Fibroblast of mammary gland (primary cell): ENCODE measurements around the gene AOPEP.
"Not testable (repeated sequence)": the region's sequence is repeated elsewhere in the genome, so short reads cannot be mapped to it uniquely, and the experiment has no call there.

Experiments
- DNase-seq: peaks from one replicate; pipeline ENCODE4 v3.0.0-alpha.2; 2010; ENCODE audit warnings: low read depth
- H3K4me3 ChIP-seq: 2 replicates; pipeline ENCODE4 v1.5.1; 2011; ENCODE audit warnings: low read depth, mild to moderate bottlenecking, low read length, moderate library complexity; ENCODE audit not compliant: control insufficient read depth
- TF ChIP-seq, protein P1 (sequence below): conservative IDR thresholded peaks from 2 replicates; pipeline ENCODE4 v1.5.1; 2011; ENCODE audit warnings: low read depth, low read length, inconsistent platforms; ENCODE audit not compliant: control insufficient read depth, insufficient read depth

The AOPEP gene

DNA sequence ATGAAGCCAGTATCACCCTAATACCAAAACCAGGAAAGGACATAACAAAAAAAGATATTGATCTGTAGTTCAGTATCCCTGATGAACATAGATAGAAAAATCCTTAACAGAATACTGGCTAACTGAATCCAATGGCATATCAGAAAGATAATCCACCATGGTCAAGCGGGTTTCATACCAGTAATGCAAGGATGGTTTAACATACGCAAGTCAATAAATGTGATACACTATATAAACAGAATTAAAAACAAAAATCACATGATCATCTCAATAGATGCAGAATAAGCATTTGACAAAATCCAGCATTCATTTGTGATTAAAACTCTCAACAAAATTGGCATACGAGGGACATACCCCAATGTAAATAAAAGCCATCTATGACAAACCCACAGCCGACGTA, 110.9 kb downstream of the AOPEP start:
- H3K4me3 ChIP-seq = no peak overlapping the region
- no peak for DNase-seq
- TF ChIP-seq, protein P1, sequence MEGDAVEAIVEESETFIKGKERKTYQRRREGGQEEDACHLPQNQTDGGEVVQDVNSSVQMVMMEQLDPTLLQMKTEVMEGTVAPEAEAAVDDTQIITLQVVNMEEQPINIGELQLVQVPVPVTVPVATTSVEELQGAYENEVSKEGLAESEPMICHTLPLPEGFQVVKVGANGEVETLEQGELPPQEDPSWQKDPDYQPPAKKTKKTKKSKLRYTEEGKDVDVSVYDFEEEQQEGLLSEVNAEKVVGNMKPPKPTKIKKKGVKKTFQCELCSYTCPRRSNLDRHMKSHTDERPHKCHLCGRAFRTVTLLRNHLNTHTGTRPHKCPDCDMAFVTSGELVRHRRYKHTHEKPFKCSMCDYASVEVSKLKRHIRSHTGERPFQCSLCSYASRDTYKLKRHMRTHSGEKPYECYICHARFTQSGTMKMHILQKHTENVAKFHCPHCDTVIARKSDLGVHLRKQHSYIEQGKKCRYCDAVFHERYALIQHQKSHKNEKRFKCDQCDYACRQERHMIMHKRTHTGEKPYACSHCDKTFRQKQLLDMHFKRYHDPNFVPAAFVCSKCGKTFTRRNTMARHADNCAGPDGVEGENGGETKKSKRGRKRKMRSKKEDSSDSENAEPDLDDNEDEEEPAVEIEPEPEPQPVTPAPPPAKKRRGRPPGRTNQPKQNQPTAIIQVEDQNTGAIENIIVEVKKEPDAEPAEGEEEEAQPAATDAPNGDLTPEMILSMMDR = no peak

DNA sequence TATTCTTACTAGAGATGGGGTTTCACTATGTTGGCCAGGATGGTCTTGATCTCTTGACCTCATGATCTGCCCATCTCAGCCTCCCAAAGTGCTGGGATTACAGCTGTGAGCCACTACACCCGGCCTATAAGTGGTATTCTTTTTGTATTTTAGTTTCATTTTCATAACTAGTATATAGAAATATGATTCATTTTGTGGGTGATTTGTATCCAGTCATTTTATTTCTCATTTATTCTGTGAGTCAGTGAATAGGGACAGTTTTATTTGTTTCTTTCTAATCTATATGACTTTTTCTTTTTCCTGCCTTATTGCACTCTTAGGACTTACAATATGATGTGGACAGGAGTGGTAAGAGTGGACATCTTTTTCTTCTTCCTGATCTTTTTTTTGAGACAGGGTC, 112.9 kb downstream of the AOPEP start:
- H3K4me3 ChIP-seq = no peak overlapping the region
- DNase-seq = no peak
- TF ChIP-seq, protein P1 = no peak

DNA sequence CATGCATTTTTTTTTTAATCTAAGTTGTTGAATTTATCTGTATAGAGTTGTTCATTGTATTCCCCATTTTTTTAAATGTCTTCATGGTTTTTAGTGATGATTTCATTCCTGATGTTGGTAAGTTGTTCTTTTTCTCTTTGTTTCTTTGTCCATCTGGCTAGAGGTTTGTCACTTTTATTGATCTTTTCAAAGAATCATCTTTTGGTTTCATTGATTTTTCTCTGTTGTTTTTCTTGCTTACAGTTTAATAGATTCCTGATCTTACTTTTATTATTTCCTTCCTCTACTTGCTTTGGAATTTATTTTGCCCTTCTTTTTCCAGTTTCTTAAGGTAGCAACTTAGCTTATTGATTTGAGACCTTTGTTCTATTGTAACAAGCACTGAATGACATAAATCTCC, 114.2 kb downstream of the AOPEP start:
- DNase-seq = no peak
- H3K4me3 ChIP-seq = no peak overlapping the region
- TF ChIP-seq, protein P1 = no peak

DNA sequence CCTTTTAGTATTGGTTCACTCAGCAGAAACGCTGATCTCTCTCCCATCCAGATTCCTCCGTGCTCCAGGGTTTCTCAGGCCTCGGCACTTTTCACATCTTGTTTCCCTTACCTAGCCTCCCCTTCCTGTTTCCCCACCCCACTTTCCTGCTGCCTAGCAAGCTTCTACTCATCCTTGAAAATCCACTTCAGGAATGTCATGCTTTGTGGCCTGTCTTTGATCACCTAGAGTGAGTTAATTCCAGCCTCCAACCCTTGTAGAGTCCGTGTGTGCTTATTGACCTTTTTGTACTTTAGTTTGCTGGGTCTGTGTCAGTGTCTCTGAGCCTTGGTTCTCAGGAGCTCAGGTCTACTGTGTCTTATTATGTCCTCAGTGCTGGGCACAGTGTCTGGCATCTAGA, 116.6 kb downstream of the AOPEP start:
- no peak overlapping the region for H3K4me3 ChIP-seq
- no peak for DNase-seq
- TF ChIP-seq, protein P1 = no peak

DNA sequence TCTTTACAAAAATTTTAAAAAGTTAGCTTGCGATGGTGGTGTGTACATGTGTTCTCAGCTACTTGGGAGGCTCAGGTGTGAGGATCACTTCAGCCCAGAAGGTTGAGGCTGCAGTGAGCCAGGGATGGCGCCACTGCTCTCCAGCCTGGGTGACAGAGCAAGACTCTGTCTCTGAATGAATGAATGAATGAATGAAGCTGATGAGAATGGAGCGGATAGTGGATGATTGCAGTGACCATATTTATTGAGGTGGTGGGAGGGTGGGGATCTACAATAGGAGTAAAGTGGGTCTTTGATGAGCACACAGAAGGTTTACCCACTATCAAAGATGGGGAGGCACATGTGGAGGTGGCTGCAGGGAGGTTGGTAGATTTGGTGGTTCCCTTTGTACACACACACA, 120.2 kb downstream of the AOPEP start:
- no peak overlapping the region for H3K4me3 ChIP-seq
- TF ChIP-seq, protein P1 = no peak
- DNase-seq = no peak

DNA sequence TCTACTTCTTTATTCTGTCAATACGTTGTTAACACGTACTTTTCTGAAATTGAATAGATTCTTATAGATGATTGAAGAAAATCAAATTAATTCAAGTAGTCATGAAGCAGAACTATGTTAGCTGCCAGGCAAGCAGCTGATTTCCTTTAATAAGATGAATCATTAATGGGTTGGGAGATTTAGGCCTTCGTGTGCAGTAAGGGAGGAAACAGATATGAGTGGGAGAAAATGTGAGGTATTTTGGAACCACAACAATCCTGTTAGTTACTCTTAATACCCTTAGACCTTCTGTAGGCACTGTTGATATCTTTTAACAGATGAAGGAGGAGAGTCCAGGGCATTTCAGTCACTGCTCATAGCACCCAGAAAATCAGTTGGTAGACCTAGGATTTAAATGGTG, 121.0 kb downstream of the AOPEP start:
- no peak overlapping the region for H3K4me3 ChIP-seq
- TF ChIP-seq, protein P1 = no peak
- DNase-seq = peak; percentile 82

DNA sequence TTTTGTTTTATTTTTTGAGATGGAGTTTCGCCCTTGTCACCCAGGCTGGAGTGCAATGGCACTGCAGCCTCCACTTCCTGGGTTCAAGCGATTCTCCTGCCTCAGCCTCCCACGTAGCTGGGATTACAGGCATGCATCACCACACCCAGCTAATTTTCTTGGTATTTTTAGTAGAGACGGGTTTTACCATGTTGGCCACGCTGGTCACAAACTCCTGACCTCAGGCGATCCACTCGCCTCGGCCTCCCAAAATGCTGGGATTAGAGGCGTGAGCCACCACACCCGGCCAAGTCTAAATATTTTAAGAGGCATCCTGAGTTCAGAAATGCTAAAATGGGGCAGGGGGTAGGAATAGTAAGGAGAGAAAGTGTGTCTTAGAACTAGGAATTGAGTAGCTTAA, 122.3 kb downstream of the AOPEP start:
- DNase-seq, H3K4me3 ChIP-seq: not testable (repeated sequence)
